ENCODE data around the gene TOPORS.
A peak's percentile ranks its signal among the peaks of the same experiment; 100 is the strongest.

Gene TOPORS

GRCh38 chr9:32587901-32588300, 35.5 kb upstream of the TOPORS start:
- TF ChIP-seq ZNF274 (IDR thresholded peaks at IDR 0.05; ENCODE audit: low read depth, low read length) (no peak), SUZ12 (IDR thresholded peaks at IDR 0.05; ENCODE audit: extremely low read depth, insufficient read depth, insufficient read length) (no peak), YY1 (IDR thresholded peaks at IDR 0.05; ENCODE audit: insufficient read depth, insufficient read length) (no peak)
- Histone ChIP-seq H3K27me3 (ENCODE audit: insufficient read depth, insufficient read length) (no peaks in the 10 kb centered on the region), H3K36me3 (ENCODE audit: insufficient read depth, insufficient read length, low read length) (no peaks in the 10 kb centered on the region), H3K9me3 (ENCODE audit: insufficient read depth, low read length) (no peaks in the 10 kb centered on the region), H3K9ac (ENCODE audit: insufficient read length, low read depth) (no peak overlapping the region), H3K4me1 (ENCODE audit: insufficient read depth, insufficient read length) (no peaks in the 10 kb centered on the region), H3K4me3 (ENCODE audit: insufficient read length, low read depth) (no peak overlapping the region)
- DNase-seq (ENCODE audit: low read depth, low spot score) = no peak

DNA sequence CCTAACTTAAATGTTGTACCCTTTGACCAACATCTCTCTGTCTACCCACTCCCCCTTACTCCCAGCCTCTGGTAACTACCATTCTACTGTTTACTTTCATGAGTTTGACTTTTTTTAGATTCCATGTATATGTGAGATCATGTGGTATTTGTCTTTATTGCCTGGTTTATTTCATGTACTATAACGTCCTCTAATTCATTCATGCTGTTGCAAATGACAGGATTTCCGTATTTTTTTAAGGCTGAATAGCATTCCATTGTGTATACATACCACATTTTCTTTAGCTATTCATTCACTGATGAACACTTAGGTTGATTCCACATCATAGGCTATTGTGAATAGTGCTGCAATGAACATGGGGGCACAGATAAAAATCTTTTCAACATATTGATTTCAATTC, 32.4 kb upstream of the TOPORS start:
- Histone ChIP-seq H3K4me3 (ENCODE audit: insufficient read length, low read depth) (no peak overlapping the region), H3K4me1 (ENCODE audit: insufficient read depth, insufficient read length) (no peaks in the 10 kb centered on the region), H3K9ac (ENCODE audit: insufficient read length, low read depth) (no peak overlapping the region), H3K9me3 (ENCODE audit: insufficient read depth, low read length) (no peaks in the 10 kb centered on the region), H3K27me3 (ENCODE audit: insufficient read depth, insufficient read length) (no peaks in the 10 kb centered on the region), H3K36me3 (ENCODE audit: insufficient read depth, insufficient read length, low read length) (no peaks in the 10 kb centered on the region)
- no peak for TF ChIP-seq SUZ12 (IDR thresholded peaks at IDR 0.05; ENCODE audit: extremely low read depth, insufficient read depth, insufficient read length)
- TF ChIP-seq YY1 (IDR thresholded peaks at IDR 0.05; ENCODE audit: insufficient read depth, insufficient read length) = no peak
- no peak for TF ChIP-seq ZNF274 (IDR thresholded peaks at IDR 0.05; ENCODE audit: low read depth, low read length)
- no peak for DNase-seq (ENCODE audit: low read depth, low spot score)

GRCh38 chr9:32581512-32582143, 29.2 kb upstream of the TOPORS start:
- H3K4me1 ChIP-seq (ENCODE audit: insufficient read depth, insufficient read length) = no peaks in the 10 kb centered on the region
- no peaks in the 10 kb centered on the region for H3K27me3 ChIP-seq (ENCODE audit: insufficient read depth, insufficient read length)
- peak; percentile 66 for DNase-seq (ENCODE audit: low read depth, low spot score)
- H3K36me3 ChIP-seq (ENCODE audit: insufficient read depth, insufficient read length, low read length) = no peaks in the 10 kb centered on the region
- TF ChIP-seq ZNF274 (IDR thresholded peaks at IDR 0.05; ENCODE audit: low read depth, low read length) (no peak), YY1 (IDR thresholded peaks at IDR 0.05; ENCODE audit: insufficient read depth, insufficient read length) (no peak), SUZ12 (IDR thresholded peaks at IDR 0.05; ENCODE audit: extremely low read depth, insufficient read depth, insufficient read length) (no peak)
- no peak overlapping the region for H3K9ac ChIP-seq (ENCODE audit: insufficient read length, low read depth)
- H3K9me3 ChIP-seq (ENCODE audit: insufficient read depth, low read length) = no peaks in the 10 kb centered on the region
- H3K4me3 ChIP-seq (ENCODE audit: insufficient read length, low read depth) = no peak overlapping the region

DNA sequence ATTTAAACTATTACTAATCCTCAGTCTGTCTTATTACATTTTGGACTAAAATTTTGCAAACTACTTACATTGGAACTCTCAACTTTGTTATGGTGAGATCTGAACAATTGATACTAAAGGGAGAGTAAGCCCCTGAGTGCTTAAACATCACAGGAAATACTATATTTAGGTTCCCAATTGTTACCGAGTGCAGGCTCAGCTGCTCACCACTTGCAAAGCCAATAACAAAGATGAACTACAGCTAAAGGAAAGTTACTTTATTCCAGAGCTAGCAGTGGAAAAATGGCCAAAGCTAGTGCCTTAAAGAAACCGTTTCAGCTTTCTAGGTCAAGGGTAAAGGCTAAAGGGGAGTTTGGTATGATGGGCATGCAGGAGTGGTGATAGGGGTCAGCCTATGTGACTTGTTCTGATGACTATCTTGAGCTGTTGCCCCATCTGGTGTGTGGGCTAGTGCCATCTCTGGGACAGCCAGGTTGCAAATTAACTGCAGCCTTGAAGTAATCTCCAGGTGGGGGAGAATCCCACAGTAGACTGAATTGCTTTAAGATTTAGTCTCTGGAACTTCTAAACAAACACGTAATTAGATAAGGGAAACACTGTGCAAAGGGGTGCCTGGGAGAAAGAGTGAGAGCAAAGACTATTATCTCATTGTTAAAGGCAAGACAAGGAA, 28.4 kb upstream of the TOPORS start:
- Histone ChIP-seq H3K9me3 (ENCODE audit: insufficient read depth, low read length) (no peaks in the 10 kb centered on the region), H3K4me3 (ENCODE audit: insufficient read length, low read depth) (no peak overlapping the region), H3K4me1 (ENCODE audit: insufficient read depth, insufficient read length) (no peaks in the 10 kb centered on the region), H3K27me3 (ENCODE audit: insufficient read depth, insufficient read length) (no peaks in the 10 kb centered on the region), H3K9ac (ENCODE audit: insufficient read length, low read depth) (no peak overlapping the region), H3K36me3 (ENCODE audit: insufficient read depth, insufficient read length, low read length) (no peaks in the 10 kb centered on the region)
- DNase-seq (ENCODE audit: low read depth, low spot score) = no peak
- TF ChIP-seq SUZ12 (IDR thresholded peaks at IDR 0.05; ENCODE audit: extremely low read depth, insufficient read depth, insufficient read length) (no peak), YY1 (IDR thresholded peaks at IDR 0.05; ENCODE audit: insufficient read depth, insufficient read length) (no peak), ZNF274 (IDR thresholded peaks at IDR 0.05; ENCODE audit: low read depth, low read length) (no peak)

GRCh38 chr9:32579706-32580331, 27.4 kb upstream of the TOPORS start:
- TF ChIP-seq SUZ12 (IDR thresholded peaks at IDR 0.05; ENCODE audit: extremely low read depth, insufficient read depth, insufficient read length) (no peak), YY1 (IDR thresholded peaks at IDR 0.05; ENCODE audit: insufficient read depth, insufficient read length) (no peak), ZNF274 (IDR thresholded peaks at IDR 0.05; ENCODE audit: low read depth, low read length) (no peak)
- peak; percentile 46 for DNase-seq (ENCODE audit: low read depth, low spot score)

GRCh38 chr9:32578976-32579375, 26.6 kb upstream of the TOPORS start:
- H3K4me3 ChIP-seq (ENCODE audit: insufficient read length, low read depth) = no peak overlapping the region
- H3K36me3 ChIP-seq (ENCODE audit: insufficient read depth, insufficient read length, low read length) = no peaks in the 10 kb centered on the region
- no peak for DNase-seq (ENCODE audit: low read depth, low spot score)
- no peak for TF ChIP-seq SUZ12 (IDR thresholded peaks at IDR 0.05; ENCODE audit: extremely low read depth, insufficient read depth, insufficient read length)
- no peak for TF ChIP-seq ZNF274 (IDR thresholded peaks at IDR 0.05; ENCODE audit: low read depth, low read length)
- no peak for TF ChIP-seq YY1 (IDR thresholded peaks at IDR 0.05; ENCODE audit: insufficient read depth, insufficient read length)
- no peaks in the 10 kb centered on the region for H3K9me3 ChIP-seq (ENCODE audit: insufficient read depth, low read length)
- H3K4me1 ChIP-seq (ENCODE audit: insufficient read depth, insufficient read length) = no peaks in the 10 kb centered on the region
- H3K9ac ChIP-seq (ENCODE audit: insufficient read length, low read depth) = no peak overlapping the region
- H3K27me3 ChIP-seq (ENCODE audit: insufficient read depth, insufficient read length) = no peaks in the 10 kb centered on the region

More at GRCh38 chr9:32579706-32580331, 27.4 kb upstream of the TOPORS start:
- H3K4me3 ChIP-seq (ENCODE audit: insufficient read length, low read depth) = no peak overlapping the region
- no peaks in the 10 kb centered on the region for H3K9me3 ChIP-seq (ENCODE audit: insufficient read depth, low read length)
- no peaks in the 10 kb centered on the region for H3K36me3 ChIP-seq (ENCODE audit: insufficient read depth, insufficient read length, low read length)
- H3K9ac ChIP-seq (ENCODE audit: insufficient read length, low read depth) = no peak overlapping the region
- no peaks in the 10 kb centered on the region for H3K27me3 ChIP-seq (ENCODE audit: insufficient read depth, insufficient read length)
- H3K4me1 ChIP-seq (ENCODE audit: insufficient read depth, insufficient read length) = no peaks in the 10 kb centered on the region

GRCh38 chr9:32577316-32577715, 24.9 kb upstream of the TOPORS start:
- TF ChIP-seq ZNF274 (IDR thresholded peaks at IDR 0.05; ENCODE audit: low read depth, low read length) (no peak), SUZ12 (IDR thresholded peaks at IDR 0.05; ENCODE audit: extremely low read depth, insufficient read depth, insufficient read length) (no peak), YY1 (IDR thresholded peaks at IDR 0.05; ENCODE audit: insufficient read depth, insufficient read length) (no peak)
- H3K4me3 ChIP-seq (ENCODE audit: insufficient read length, low read depth) = no peak overlapping the region
- no peaks in the 10 kb centered on the region for H3K36me3 ChIP-seq (ENCODE audit: insufficient read depth, insufficient read length, low read length)
- no peaks in the 10 kb centered on the region for H3K27me3 ChIP-seq (ENCODE audit: insufficient read depth, insufficient read length)
- no peaks in the 10 kb centered on the region for H3K9me3 ChIP-seq (ENCODE audit: insufficient read depth, low read length)
- H3K9ac ChIP-seq (ENCODE audit: insufficient read length, low read depth) = no peak overlapping the region
- no peak for DNase-seq (ENCODE audit: low read depth, low spot score)
- no peaks in the 10 kb centered on the region for H3K4me1 ChIP-seq (ENCODE audit: insufficient read depth, insufficient read length)

Measured in NT2/D1 (cell line).